Suprapubic skin (tissue), 4 donors: ENCODE data around the gene SLC29A3.

Experiments
- EP300 ChIP-seq: sonication (generic); formaldehyde crosslinking; IDR thresholded peaks from one replicate; pipeline ENCODE4 v1.6.1; 2017; ENCODE audit warnings: antibody characterized with exemption
- POLR2A ChIP-seq, 2 donors: fragments of 450-650 bp; IDR thresholded peaks; one replicate each; pipeline ENCODE4 v1.6.1; 2017; ENCODE audit warnings: antibody characterized with exemption in 2 of 2, mild to moderate bottlenecking in 2 of 2, moderate library complexity in 2 of 2
- POLR2AphosphoS5 ChIP-seq, 3 donors: sonication (generic); formaldehyde crosslinking; IDR thresholded peaks; one replicate each; pipeline ENCODE4 v1.6.1; 2017; ENCODE audit warnings: antibody characterized with exemption in 3 of 3
- TF ChIP-seq, protein P1 (sequence below), 2 donors: fragments of 200-600 bp in 1 of 2; fragments of 450-650 bp in 1 of 2; sonication (generic) in 1 of 2; IDR thresholded peaks; one replicate each; pipeline ENCODE4 v1.5.1; 2016 to 2019; ENCODE audit warnings: antibody characterized with exemption in 2 of 2, mild to moderate bottlenecking in 1 of 2, moderate library complexity in 1 of 2

DNA sequence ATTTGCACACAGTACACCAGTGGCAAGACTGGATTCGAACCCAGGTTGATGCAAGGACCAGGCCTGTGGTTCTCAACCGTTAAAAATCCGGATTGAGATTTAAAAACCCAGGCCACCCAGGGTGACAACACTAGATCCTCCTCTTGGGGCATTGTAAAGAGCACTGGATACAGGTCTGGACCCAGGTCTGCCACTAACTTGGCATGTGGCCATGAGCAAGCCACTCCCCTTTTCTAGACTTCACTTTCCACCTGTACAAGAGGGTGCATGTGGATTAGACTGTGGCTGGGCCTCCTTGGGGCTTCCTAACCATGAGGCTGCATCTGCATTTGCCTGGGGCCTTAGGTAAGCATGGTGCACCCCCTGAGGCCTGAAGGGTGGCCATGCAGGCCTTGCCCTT, 21.7 kb upstream of the SLC29A3 start:
- TF ChIP-seq POLR2AphosphoS5 (IDR thresholded peaks at IDR 0.05): no peak
- TF ChIP-seq, protein P1, sequence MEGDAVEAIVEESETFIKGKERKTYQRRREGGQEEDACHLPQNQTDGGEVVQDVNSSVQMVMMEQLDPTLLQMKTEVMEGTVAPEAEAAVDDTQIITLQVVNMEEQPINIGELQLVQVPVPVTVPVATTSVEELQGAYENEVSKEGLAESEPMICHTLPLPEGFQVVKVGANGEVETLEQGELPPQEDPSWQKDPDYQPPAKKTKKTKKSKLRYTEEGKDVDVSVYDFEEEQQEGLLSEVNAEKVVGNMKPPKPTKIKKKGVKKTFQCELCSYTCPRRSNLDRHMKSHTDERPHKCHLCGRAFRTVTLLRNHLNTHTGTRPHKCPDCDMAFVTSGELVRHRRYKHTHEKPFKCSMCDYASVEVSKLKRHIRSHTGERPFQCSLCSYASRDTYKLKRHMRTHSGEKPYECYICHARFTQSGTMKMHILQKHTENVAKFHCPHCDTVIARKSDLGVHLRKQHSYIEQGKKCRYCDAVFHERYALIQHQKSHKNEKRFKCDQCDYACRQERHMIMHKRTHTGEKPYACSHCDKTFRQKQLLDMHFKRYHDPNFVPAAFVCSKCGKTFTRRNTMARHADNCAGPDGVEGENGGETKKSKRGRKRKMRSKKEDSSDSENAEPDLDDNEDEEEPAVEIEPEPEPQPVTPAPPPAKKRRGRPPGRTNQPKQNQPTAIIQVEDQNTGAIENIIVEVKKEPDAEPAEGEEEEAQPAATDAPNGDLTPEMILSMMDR (IDR thresholded peaks at IDR 0.05): no peak
- no peak for TF ChIP-seq POLR2A (IDR thresholded peaks at IDR 0.05)
- TF ChIP-seq EP300: no peak
